Tibial artery (tissue), 4 donors: ENCODE data around the gene ANK2.

Experiments
- DNase-seq, 2 donors: peaks; one replicate each; pipeline ENCODE4 v3.0.0-alpha.2; 2019
- H3K27ac ChIP-seq, 2 donors: fragments of 200-600 bp; sonication (generic) in 1 of 2; 1 replicate in 1 of 2; 2 replicates in 1 of 2; pipeline ENCODE4 v1.5.1; 2018 to 2019; ENCODE audit warnings: mild to moderate bottlenecking in 1 of 2
- H3K27me3 ChIP-seq, 2 donors: fragments of 200-600 bp; sonication (generic) in 1 of 2; one replicate each; pipeline versions ENCODE4 v1.5.1 to v1.6.0; 2016 to 2019
- H3K36me3 ChIP-seq, 3 donors: fragments of 200-600 bp; sonication (generic) in 2 of 3; one replicate each; pipeline ENCODE4 v1.5.1; 2016 to 2019; ENCODE audit warnings: mild to moderate bottlenecking in 2 of 3
- H3K4me1 ChIP-seq, 4 donors: fragments of 200-600 bp; sonication (generic) in 2 of 4; 1 replicate in 3 of 4; 2 replicates in 1 of 4; pipeline ENCODE4 v1.5.1; 2016 to 2019
- H3K4me3 ChIP-seq, 2 donors: fragments of 200-600 bp; sonication (generic) in 1 of 2; 1 replicate in 1 of 2; 2 replicates in 1 of 2; pipeline ENCODE4 v1.5.1; 2018 to 2019; ENCODE audit warnings: mild to moderate bottlenecking in 2 of 2
- H3K9me3 ChIP-seq, 3 donors: fragments of 200-600 bp; sonication (generic) in 1 of 3; one replicate each; pipeline ENCODE4 v1.5.1; 2016 to 2019
- intact Hi-C: fragments of 100-400 bp; cut with DNase I; formaldehyde crosslinking; loops from one replicate; pipeline ENCODE4 v1.15.0; 2023; ENCODE audit warnings: low total_unique reads
- TF ChIP-seq, protein P1 (sequence below), 2 experiments: fragments of 200-600 bp in 1 of 2; fragments of 450-650 bp in 1 of 2; IDR thresholded peaks; one replicate each; pipeline ENCODE4 v1.5.1; 2017 to 2019; ENCODE audit warnings: antibody characterized with exemption in 2 of 2, mild to moderate bottlenecking in 1 of 2, moderate library complexity in 1 of 2

The ANK2 gene

DNA sequence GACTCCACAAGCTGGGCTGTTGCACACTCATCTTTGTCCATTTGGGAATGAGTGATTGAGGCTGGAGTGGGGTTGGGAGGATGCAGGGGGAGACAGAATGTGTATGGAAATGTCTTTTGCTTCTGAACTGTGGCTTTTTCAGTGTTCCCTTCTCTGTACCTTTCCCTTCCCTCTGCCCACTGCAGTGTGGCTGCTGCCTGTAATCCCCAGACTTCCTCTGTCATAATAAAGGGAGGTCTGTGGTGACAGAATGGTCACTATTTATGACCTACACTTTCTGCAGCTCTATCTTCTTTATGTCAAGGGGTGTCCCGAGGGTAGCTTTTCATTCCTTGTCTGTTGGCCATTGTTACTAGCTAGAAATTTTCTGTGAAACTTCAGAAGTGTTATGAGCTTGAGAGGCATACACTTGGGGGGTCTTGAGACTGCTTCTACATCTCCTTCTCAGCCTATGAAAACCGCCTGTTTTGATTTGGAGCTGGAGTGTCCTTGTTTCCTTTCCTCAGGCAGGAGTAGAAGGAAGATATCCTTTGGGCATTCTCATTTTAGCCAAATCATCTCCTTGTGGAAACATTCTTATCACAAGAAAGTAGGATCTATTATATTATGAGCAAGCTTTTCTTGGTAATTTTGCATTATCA, 63.0 kb downstream of the ANK2 start:
- no peak overlapping the region for H3K4me3 ChIP-seq
- no peak for DNase-seq
- H3K27ac ChIP-seq: no peak overlapping the region
- no peaks in the 10 kb centered on the region for H3K27me3 ChIP-seq
- intact Hi-C loops: no loop called here
- no peaks in the 10 kb centered on the region for H3K4me1 ChIP-seq
- TF ChIP-seq, protein P1, sequence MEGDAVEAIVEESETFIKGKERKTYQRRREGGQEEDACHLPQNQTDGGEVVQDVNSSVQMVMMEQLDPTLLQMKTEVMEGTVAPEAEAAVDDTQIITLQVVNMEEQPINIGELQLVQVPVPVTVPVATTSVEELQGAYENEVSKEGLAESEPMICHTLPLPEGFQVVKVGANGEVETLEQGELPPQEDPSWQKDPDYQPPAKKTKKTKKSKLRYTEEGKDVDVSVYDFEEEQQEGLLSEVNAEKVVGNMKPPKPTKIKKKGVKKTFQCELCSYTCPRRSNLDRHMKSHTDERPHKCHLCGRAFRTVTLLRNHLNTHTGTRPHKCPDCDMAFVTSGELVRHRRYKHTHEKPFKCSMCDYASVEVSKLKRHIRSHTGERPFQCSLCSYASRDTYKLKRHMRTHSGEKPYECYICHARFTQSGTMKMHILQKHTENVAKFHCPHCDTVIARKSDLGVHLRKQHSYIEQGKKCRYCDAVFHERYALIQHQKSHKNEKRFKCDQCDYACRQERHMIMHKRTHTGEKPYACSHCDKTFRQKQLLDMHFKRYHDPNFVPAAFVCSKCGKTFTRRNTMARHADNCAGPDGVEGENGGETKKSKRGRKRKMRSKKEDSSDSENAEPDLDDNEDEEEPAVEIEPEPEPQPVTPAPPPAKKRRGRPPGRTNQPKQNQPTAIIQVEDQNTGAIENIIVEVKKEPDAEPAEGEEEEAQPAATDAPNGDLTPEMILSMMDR (IDR thresholded peaks at IDR 0.05): no peak
- no peaks in the 10 kb centered on the region for H3K36me3 ChIP-seq
- no peaks in the 10 kb centered on the region for H3K9me3 ChIP-seq

DNA sequence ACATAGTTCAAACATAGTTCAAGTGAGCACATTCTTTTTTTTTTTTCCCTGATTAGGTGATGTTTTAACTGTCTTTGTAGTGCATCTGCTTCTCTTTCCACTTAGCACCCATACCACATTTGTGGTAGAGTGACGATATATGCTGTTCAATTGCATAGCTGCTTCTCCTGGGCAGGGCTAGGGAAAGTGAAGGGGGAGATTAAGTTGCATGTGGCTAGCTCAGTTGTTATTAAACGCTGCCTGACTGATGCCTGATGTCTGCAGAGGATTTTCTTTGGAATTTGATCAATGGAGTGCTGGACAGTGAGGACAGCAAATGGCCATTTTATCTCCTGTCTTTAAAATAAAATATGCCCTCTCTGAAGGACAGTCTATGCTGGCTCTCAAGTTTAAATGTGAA, 63.7 kb downstream of the ANK2 start:
- Histone ChIP-seq H3K36me3 (no peaks in the 10 kb centered on the region), H3K27me3 (no peaks in the 10 kb centered on the region), H3K9me3 (no peaks in the 10 kb centered on the region), H3K4me3 (no peak overlapping the region), H3K27ac (no peak overlapping the region), H3K4me1 (no peaks in the 10 kb centered on the region)
- DNase-seq: no peak
- intact Hi-C loops: no loop called here
- TF ChIP-seq, protein P1 (IDR thresholded peaks at IDR 0.05): no peak

DNA sequence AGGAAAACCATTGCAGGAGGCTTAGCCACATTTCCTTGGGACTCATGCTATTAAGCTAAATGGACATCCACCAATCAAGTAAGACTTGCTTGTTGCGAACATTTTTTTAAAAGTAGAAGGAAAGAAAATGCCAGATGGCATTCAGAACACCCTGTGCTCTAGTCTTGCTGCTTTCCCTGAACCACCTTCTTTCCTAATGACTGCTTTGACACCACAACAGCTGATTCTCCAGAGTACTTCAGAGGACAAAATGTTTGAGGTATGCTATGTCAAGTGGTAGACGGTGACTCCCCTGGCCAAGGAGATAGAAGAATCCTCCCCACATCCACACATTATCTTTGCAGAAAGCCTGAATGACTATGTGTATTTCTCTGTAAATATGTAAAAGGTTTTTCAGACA, 65.4 kb downstream of the ANK2 start:
- TF ChIP-seq, protein P1 (IDR thresholded peaks at IDR 0.05): no peak

DNA sequence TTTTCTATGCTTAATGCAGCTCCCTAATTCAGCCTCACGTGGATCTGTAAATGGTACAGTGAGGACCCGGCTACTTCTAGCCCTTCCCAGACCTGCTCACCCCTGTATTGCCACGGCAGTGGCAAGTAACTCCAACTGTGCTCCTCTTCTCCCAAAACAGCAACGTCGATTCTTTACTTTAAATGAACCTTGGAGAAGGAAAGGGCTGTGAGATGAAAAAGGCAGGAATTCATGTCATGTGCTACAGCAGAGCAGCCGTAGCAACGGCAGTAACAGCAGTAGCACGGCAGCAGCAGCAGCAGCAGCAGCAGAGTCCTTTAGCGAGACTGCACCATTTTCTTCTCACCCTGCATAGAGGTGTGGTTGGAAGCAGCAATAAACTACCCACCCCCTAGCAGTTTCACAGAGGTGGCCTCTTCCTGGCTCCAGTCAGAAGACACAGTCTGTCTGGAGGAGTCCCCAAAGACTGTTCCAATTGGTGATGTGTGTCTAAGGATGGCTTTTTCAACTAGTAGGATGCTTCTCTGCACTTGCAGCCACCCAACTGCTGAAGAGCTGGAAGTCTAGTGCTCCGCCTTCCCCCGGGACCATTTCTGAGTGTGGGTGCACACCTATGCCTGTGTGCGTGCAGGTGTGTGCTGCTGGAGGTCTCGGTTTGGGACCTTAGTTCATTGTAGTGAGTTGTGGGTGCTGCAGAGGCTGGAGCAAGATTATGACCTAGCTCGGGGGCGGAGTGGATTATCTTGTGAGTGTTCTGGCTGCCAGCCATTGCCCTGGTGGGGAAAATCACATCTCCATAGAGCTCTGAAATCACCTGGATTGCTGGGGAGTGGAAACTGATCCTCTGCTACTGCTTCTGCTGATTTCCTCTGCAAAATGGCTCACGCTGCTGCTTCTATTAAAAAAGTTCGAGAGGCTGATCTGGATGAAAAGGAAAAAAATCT, 67.2 kb downstream of the ANK2 start:
- intact Hi-C loops: no loop called here
- TF ChIP-seq, protein P1 (IDR thresholded peaks at IDR 0.05): no peak

More for the DNA sequence above, 65.4 kb downstream of the ANK2 start:
- no peaks in the 10 kb centered on the region for H3K9me3 ChIP-seq
- H3K4me3 ChIP-seq: no peak overlapping the region
- no peaks in the 10 kb centered on the region for H3K4me1 ChIP-seq
- H3K27ac ChIP-seq: no peak overlapping the region
- no peaks in the 10 kb centered on the region for H3K36me3 ChIP-seq
- DNase-seq: no peak
- H3K27me3 ChIP-seq: no peaks in the 10 kb centered on the region
- intact Hi-C loops: no loop called here

DNA sequence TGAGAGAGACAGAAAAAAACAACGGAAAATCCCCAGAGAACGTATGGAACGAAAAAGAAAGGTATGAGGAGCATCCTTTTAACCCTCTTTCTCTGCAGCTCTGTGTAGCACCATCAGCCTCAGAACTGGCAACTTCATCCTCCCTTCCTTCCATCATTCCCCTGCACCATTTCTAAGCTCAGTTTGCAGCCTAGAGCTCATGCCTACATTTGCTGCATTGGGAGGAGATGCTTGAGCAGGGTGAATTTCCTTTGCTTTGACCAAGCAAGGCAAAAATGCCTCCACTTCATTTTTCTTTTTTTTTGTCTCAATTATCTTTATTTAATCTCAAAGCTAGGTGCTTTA, 67.9 kb downstream of the ANK2 start:
- intact Hi-C loops: no loop called here
- Histone ChIP-seq H3K36me3 (no peaks in the 10 kb centered on the region), H3K27me3 (no peaks in the 10 kb centered on the region), H3K9me3 (no peaks in the 10 kb centered on the region), H3K4me3 (no peak overlapping the region), H3K27ac (no peak overlapping the region), H3K4me1 (no peaks in the 10 kb centered on the region)
- TF ChIP-seq, protein P1 (IDR thresholded peaks at IDR 0.05): no peak
- DNase-seq: no peak

More for the DNA sequence above, 67.2 kb downstream of the ANK2 start:
- no peaks in the 10 kb centered on the region for H3K36me3 ChIP-seq
- H3K4me1 ChIP-seq: no peaks in the 10 kb centered on the region
- DNase-seq: no peak
- H3K27me3 ChIP-seq: no peaks in the 10 kb centered on the region
- H3K9me3 ChIP-seq: no peaks in the 10 kb centered on the region
- no peak overlapping the region for H3K4me3 ChIP-seq
- H3K27ac ChIP-seq: no peak overlapping the region
